ENCODE results near the gene EEF1AKMT3. TPM values are rescaled to one million over a fixed set of nuclear protein-coding genes. Genes with fewer than 3 reads are reported as not detected.

EEF1AKMT3 gene
- total RNA-seq, 1 donor, result 8.3 TPM

- H3K36me3 ChIP-seq (ENCODE audit: insufficient read depth, low read length), result peaks cover 91% of the 10 kb centered on the region
Measured at GRCh38 chr12:57825451-57825850, 53.0 kb downstream of the EEF1AKMT3 start.

GRCh38 chr12:57826400-57826799, 54.0 kb downstream of the EEF1AKMT3 start:
- no peak overlapping the region for H2AFZ ChIP-seq (ENCODE audit: low read length)
- no peak for DNase-seq (ENCODE audit: insufficient read length, low spot score, missing footprints)
- no peak overlapping the region for H3K27ac ChIP-seq (ENCODE audit: low read depth, low read length)
- no peaks in the 10 kb centered on the region for H3K27me3 ChIP-seq (ENCODE audit: insufficient read depth, low read length)
- peaks cover 83% of the 10 kb centered on the region for H4K20me1 ChIP-seq (ENCODE audit: insufficient read depth, low read length)
- no peak overlapping the region for H3K4me3 ChIP-seq (ENCODE audit: insufficient read depth, low read length)
- H3K9me3 ChIP-seq (ENCODE audit: low read depth, low read length), result no peaks in the 10 kb centered on the region
- no peak overlapping the region for H3K4me2 ChIP-seq (ENCODE audit: insufficient read depth, low read length)
- peaks cover 73% of the 10 kb centered on the region for H3K79me2 ChIP-seq (ENCODE audit: insufficient read depth, low read length)
- H3K4me1 ChIP-seq (ENCODE audit: insufficient read depth, low read length), result peaks cover 1% of the 10 kb centered on the region
- TF ChIP-seq CTCF (IDR thresholded peaks at IDR 0.05; ENCODE audit: extremely low read depth, low read depth, low read length), result no peak
- H3K36me3 ChIP-seq (ENCODE audit: insufficient read depth, low read length), result peaks cover 82% of the 10 kb centered on the region

More at GRCh38 chr12:57825451-57825850, 53.0 kb downstream of the EEF1AKMT3 start:
- no peak overlapping the region for H3K4me3 ChIP-seq (ENCODE audit: insufficient read depth, low read length)
- H3K4me2 ChIP-seq (ENCODE audit: insufficient read depth, low read length), result no peak overlapping the region
- H3K27ac ChIP-seq (ENCODE audit: low read depth, low read length), result no peak overlapping the region
- no peak for TF ChIP-seq CTCF (IDR thresholded peaks at IDR 0.05; ENCODE audit: extremely low read depth, low read depth, low read length)
- H3K79me2 ChIP-seq (ENCODE audit: insufficient read depth, low read length), result peaks cover 64% of the 10 kb centered on the region
- H3K4me1 ChIP-seq (ENCODE audit: insufficient read depth, low read length), result no peaks in the 10 kb centered on the region
- DNase-seq (ENCODE audit: insufficient read length, low spot score, missing footprints), result no peak
- no peaks in the 10 kb centered on the region for H3K9me3 ChIP-seq (ENCODE audit: low read depth, low read length)
- H4K20me1 ChIP-seq (ENCODE audit: insufficient read depth, low read length), result peaks cover 77% of the 10 kb centered on the region
- no peaks in the 10 kb centered on the region for H3K27me3 ChIP-seq (ENCODE audit: insufficient read depth, low read length)
- H2AFZ ChIP-seq (ENCODE audit: low read length), result no peak overlapping the region

GRCh38 chr12:57826966-57827365, 54.6 kb downstream of the EEF1AKMT3 start:
- H4K20me1 ChIP-seq (ENCODE audit: insufficient read depth, low read length), result peaks cover 84% of the 10 kb centered on the region
- no peaks in the 10 kb centered on the region for H3K9me3 ChIP-seq (ENCODE audit: low read depth, low read length)
- peaks cover 7% of the 10 kb centered on the region for H3K4me1 ChIP-seq (ENCODE audit: insufficient read depth, low read length)
- DNase-seq (ENCODE audit: insufficient read length, low spot score, missing footprints), result no peak
- H3K79me2 ChIP-seq (ENCODE audit: insufficient read depth, low read length), result peaks cover 79% of the 10 kb centered on the region
- H3K4me3 ChIP-seq (ENCODE audit: insufficient read depth, low read length), result no peak overlapping the region
- peaks cover 76% of the 10 kb centered on the region for H3K36me3 ChIP-seq (ENCODE audit: insufficient read depth, low read length)
- no peak for TF ChIP-seq CTCF (IDR thresholded peaks at IDR 0.05; ENCODE audit: extremely low read depth, low read depth, low read length)
- H3K27me3 ChIP-seq (ENCODE audit: insufficient read depth, low read length), result no peaks in the 10 kb centered on the region
- no peak overlapping the region for H3K4me2 ChIP-seq (ENCODE audit: insufficient read depth, low read length)
- H2AFZ ChIP-seq (ENCODE audit: low read length), result no peak overlapping the region
- no peak overlapping the region for H3K27ac ChIP-seq (ENCODE audit: low read depth, low read length)

DNA sequence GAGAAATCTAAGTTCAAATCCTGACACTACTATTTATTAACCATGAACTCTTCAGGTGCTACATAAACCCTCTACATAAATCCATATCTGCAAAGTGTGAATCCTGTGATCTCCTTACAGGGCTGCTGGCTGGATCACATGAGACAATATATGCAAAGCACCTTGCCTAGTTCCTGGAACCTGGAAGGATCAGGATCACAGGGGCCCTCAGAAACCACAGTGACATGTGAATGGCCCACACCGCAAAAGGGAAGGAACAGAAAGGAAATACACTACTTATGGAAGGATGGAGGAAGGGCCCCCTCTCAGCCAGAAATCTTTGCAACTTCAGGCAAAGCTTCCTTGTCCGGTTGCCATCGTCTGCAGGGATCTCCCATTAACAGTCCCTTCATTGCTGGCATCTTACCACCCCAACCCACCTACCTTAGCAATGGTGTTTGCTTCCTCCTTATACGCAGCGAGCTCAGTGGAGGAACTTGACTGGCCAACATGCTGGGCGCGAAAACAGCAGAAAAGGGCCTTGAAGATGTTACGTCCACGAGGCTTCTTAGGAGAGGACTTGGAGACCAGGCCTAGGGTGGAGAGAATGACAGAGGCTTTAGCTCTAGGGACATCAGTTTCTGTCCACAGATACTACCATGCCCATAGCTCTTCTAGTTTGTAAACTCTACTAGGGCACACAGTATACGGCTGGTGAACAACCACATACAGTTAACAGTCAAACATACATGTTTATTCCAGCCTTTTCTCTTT, 56.8 kb downstream of the EEF1AKMT3 start:
- Histone ChIP-seq H3K4me2 (ENCODE audit: insufficient read depth, low read length) (no peak overlapping the region), H3K4me1 (ENCODE audit: insufficient read depth, low read length) (peaks cover 28% of the 10 kb centered on the region), H3K36me3 (ENCODE audit: insufficient read depth, low read length) (peaks cover 54% of the 10 kb centered on the region), H3K9me3 (ENCODE audit: low read depth, low read length) (no peaks in the 10 kb centered on the region), H3K79me2 (ENCODE audit: insufficient read depth, low read length) (peaks cover 94% of the 10 kb centered on the region), H3K27me3 (ENCODE audit: insufficient read depth, low read length) (no peaks in the 10 kb centered on the region), H2AFZ (ENCODE audit: low read length) (no peak overlapping the region), H4K20me1 (ENCODE audit: insufficient read depth, low read length) (peaks cover 92% of the 10 kb centered on the region), H3K27ac (ENCODE audit: low read depth, low read length) (no peak overlapping the region), H3K4me3 (ENCODE audit: insufficient read depth, low read length) (no peak overlapping the region)
- DNase-seq (ENCODE audit: insufficient read length, low spot score, missing footprints), result no peak
- TF ChIP-seq CTCF (IDR thresholded peaks at IDR 0.05; ENCODE audit: extremely low read depth, low read depth, low read length), result no peak
